Progenitor cell of endocrine pancreas (in vitro differentiated cells): Measurements from ENCODE around the gene TAX1BP1. TPM values are rescaled to one million over a fixed set of nuclear protein-coding genes. Genes with fewer than 3 reads are reported as not detected.

Experiments used
- DNase-seq: peaks from one replicate; pipeline ENCODE4 v3.0.0; 2021; ENCODE audit warnings: low spot score; ENCODE audit not compliant: unreplicated experiment
- H3K27ac Mint-ChIP-seq: 2 replicates; pipeline ENCODE4 v1.8.0; 2021; ENCODE audit warnings: mild to moderate bottlenecking, moderate library complexity, mixed read lengths
- H3K27me3 Mint-ChIP-seq: 2 replicates; pipeline ENCODE4 v1.8.0; 2021; ENCODE audit warnings: mixed read lengths
- H3K36me3 Mint-ChIP-seq: 2 replicates; pipeline ENCODE4 v1.8.0; 2022; ENCODE audit warnings: mixed read lengths; ENCODE audit not compliant: insufficient read depth
- H3K4me1 Mint-ChIP-seq: 2 replicates; pipeline ENCODE4 v1.8.0; 2021; ENCODE audit warnings: low read depth, mixed read lengths
- H3K4me3 Mint-ChIP-seq: 2 replicates; pipeline ENCODE4 v1.8.0; 2021; ENCODE audit warnings: low read depth, mild to moderate bottlenecking, moderate library complexity, mixed read lengths
- H3K9me3 Mint-ChIP-seq: 2 replicates; pipeline ENCODE4 v1.8.0; 2021; ENCODE audit warnings: low read depth, mixed read lengths
- CTCF ChIP-seq: fragments of 200-600 bp; sonication (generic); IDR thresholded peaks from one replicate; pipeline ENCODE4 v1.5.0; 2021; ENCODE audit warnings: antibody characterized with exemption, mild to moderate bottlenecking; ENCODE audit not compliant: unreplicated experiment
- total RNA-seq: library from RNA; stranded (reverse); gene quantifications from 2 replicates; pipeline ENCODE4 v1.2.1, GENCODE V29; 2021

The TAX1BP1 gene
- total RNA-seq, 1 donor from 2014 or later = 101 TPM

- Mint-ChIP-seq H3K4me3 (no peak overlapping the region), H3K27ac (no peak overlapping the region)
Measured at GRCh38 chr7:27836536-27836935, 96.6 kb downstream of the TAX1BP1 start.

GRCh38 chr7:27839099-27839498 is 99.1 kb downstream of the TAX1BP1 start:
- Mint-ChIP-seq H3K4me3 (no peak overlapping the region), H3K4me1 (peaks cover 6% of the 10 kb centered on the region), H3K27me3 (no peaks in the 10 kb centered on the region), H3K27ac (no peak overlapping the region), H3K36me3 (peaks cover 3% of the 10 kb centered on the region), H3K9me3 (no peaks in the 10 kb centered on the region)
- TF ChIP-seq CTCF = no peak
- DNase-seq = no peak

More at GRCh38 chr7:27836536-27836935, 96.6 kb downstream of the TAX1BP1 start:
- DNase-seq = no peak
- no peaks in the 10 kb centered on the region for H3K27me3 Mint-ChIP-seq
- no peaks in the 10 kb centered on the region for H3K9me3 Mint-ChIP-seq
- no peak for TF ChIP-seq CTCF
- H3K36me3 Mint-ChIP-seq = peaks cover 5% of the 10 kb centered on the region
- peaks cover 6% of the 10 kb centered on the region for H3K4me1 Mint-ChIP-seq

GRCh38 chr7:27840313-27840712 is 100.4 kb downstream of the TAX1BP1 start:
- Mint-ChIP-seq H3K27me3 (no peaks in the 10 kb centered on the region), H3K27ac (no peak overlapping the region), H3K4me3 (no peak overlapping the region), H3K36me3 (peaks cover 3% of the 10 kb centered on the region), H3K4me1 (peaks cover 3% of the 10 kb centered on the region), H3K9me3 (no peaks in the 10 kb centered on the region)
- no peak for DNase-seq
- no peak for TF ChIP-seq CTCF

GRCh38 chr7:27840760-27841364 is 100.9 kb downstream of the TAX1BP1 start:
- no peak for TF ChIP-seq CTCF
- Mint-ChIP-seq H3K4me1 (peaks cover 1% of the 10 kb centered on the region), H3K4me3 (no peak overlapping the region), H3K27ac (no peak overlapping the region), H3K27me3 (no peaks in the 10 kb centered on the region), H3K9me3 (no peaks in the 10 kb centered on the region), H3K36me3 (peaks cover 3% of the 10 kb centered on the region)
- DNase-seq = no peak

- no peaks in the 10 kb centered on the region for H3K27me3 Mint-ChIP-seq
- H3K4me1 Mint-ChIP-seq = no peaks in the 10 kb centered on the region
- DNase-seq = no peak
- TF ChIP-seq CTCF = no peak
- H3K9me3 Mint-ChIP-seq = no peaks in the 10 kb centered on the region
- H3K27ac Mint-ChIP-seq = no peak overlapping the region
- H3K36me3 Mint-ChIP-seq = peaks cover 2% of the 10 kb centered on the region
- no peak overlapping the region for H3K4me3 Mint-ChIP-seq
Measured at GRCh38 chr7:27842094-27842692, 102.2 kb downstream of the TAX1BP1 start.
